ENCODE results near the gene CTTNBP2. TPM values are rescaled to one million over a fixed set of nuclear protein-coding genes. Genes with fewer than 3 reads are reported as not detected.

CTTNBP2 gene
- total RNA-seq, 2 donors from 2014 or later, result 5.2 to 6.5 TPM

GRCh38 chr7:117764031-117764430 is 109.2 kb downstream of the CTTNBP2 start:
- Mint-ChIP-seq H3K27ac (no peak overlapping the region), H3K4me3 (no peak overlapping the region)

GRCh38 chr7:117762055-117762454 is 111.2 kb downstream of the CTTNBP2 start:
- Histone ChIP-seq H3K27me3 (ENCODE audit: control insufficient read depth, insufficient read depth, low read length, poor library complexity, severe bottlenecking) (no peaks in the 10 kb centered on the region), H3K4me3 (ENCODE audit: low read length) (no peak overlapping the region), H3K36me3 (ENCODE audit: control insufficient read depth, insufficient read depth, low read length) (no peaks in the 10 kb centered on the region), H3K4me1 (ENCODE audit: control insufficient read depth, insufficient read depth, low read length) (no peaks in the 10 kb centered on the region), H3K27ac (ENCODE audit: low read depth, low read length) (no peak overlapping the region), H3K9ac (ENCODE audit: extremely low read depth, low read length, poor library complexity, severe bottlenecking) (no peak overlapping the region), H3K9me3 (ENCODE audit: control insufficient read depth, low read length) (no peaks in the 10 kb centered on the region)
- DNase-seq, result no peak
- H3K36me3 Mint-ChIP-seq (ENCODE audit: low read depth), result no peaks in the 10 kb centered on the region
- H3K27ac Mint-ChIP-seq, result peak overlapping the region; percentile 18
- no peaks in the 10 kb centered on the region for H3K9me3 Mint-ChIP-seq
- no peaks in the 10 kb centered on the region for H3K4me1 Mint-ChIP-seq
- no peak for TF ChIP-seq CTCF (conservative IDR thresholded peaks at IDR 0.05)
- WGBS, 2 experiments (ENCODE audit: insufficient coverage in 1 of 2, insufficient read length in 1 of 2), result 92 to 94% methylated on average over 3 of the region's 3 CpGs
- no peaks in the 10 kb centered on the region for H3K27me3 Mint-ChIP-seq (ENCODE audit: insufficient read depth)
- no peak overlapping the region for H3K4me3 Mint-ChIP-seq

More at GRCh38 chr7:117764031-117764430, 109.2 kb downstream of the CTTNBP2 start:
- Mint-ChIP-seq H3K4me1 (no peaks in the 10 kb centered on the region), H3K27me3 (ENCODE audit: insufficient read depth) (no peaks in the 10 kb centered on the region), H3K36me3 (ENCODE audit: low read depth) (no peaks in the 10 kb centered on the region), H3K9me3 (no peaks in the 10 kb centered on the region)
- no peak for DNase-seq
- Histone ChIP-seq H3K27me3 (ENCODE audit: control insufficient read depth, insufficient read depth, low read length, poor library complexity, severe bottlenecking) (no peaks in the 10 kb centered on the region), H3K36me3 (ENCODE audit: control insufficient read depth, insufficient read depth, low read length) (no peaks in the 10 kb centered on the region), H3K4me1 (ENCODE audit: control insufficient read depth, insufficient read depth, low read length) (no peaks in the 10 kb centered on the region), H3K4me3 (ENCODE audit: low read length) (no peak overlapping the region), H3K9ac (ENCODE audit: extremely low read depth, low read length, poor library complexity, severe bottlenecking) (no peak overlapping the region), H3K27ac (ENCODE audit: low read depth, low read length) (no peak overlapping the region), H3K9me3 (ENCODE audit: control insufficient read depth, low read length) (no peaks in the 10 kb centered on the region)
- TF ChIP-seq CTCF (conservative IDR thresholded peaks at IDR 0.05), result no peak
- WGBS, 2 experiments (ENCODE audit: insufficient coverage in 1 of 2, insufficient read length in 1 of 2), result 86 to 92% methylated on average over 1 of the region's 1 CpG

- Mint-ChIP-seq H3K27ac (no peak overlapping the region), H3K9me3 (no peaks in the 10 kb centered on the region), H3K36me3 (ENCODE audit: low read depth) (no peaks in the 10 kb centered on the region), H3K4me3 (no peak overlapping the region), H3K27me3 (ENCODE audit: insufficient read depth) (no peaks in the 10 kb centered on the region), H3K4me1 (no peaks in the 10 kb centered on the region)
- Histone ChIP-seq H3K27ac (ENCODE audit: low read depth, low read length) (no peak overlapping the region), H3K9me3 (ENCODE audit: control insufficient read depth, low read length) (no peaks in the 10 kb centered on the region), H3K4me3 (ENCODE audit: low read length) (no peak overlapping the region), H3K4me1 (ENCODE audit: control insufficient read depth, insufficient read depth, low read length) (no peaks in the 10 kb centered on the region), H3K27me3 (ENCODE audit: control insufficient read depth, insufficient read depth, low read length, poor library complexity, severe bottlenecking) (no peaks in the 10 kb centered on the region), H3K36me3 (ENCODE audit: control insufficient read depth, insufficient read depth, low read length) (no peaks in the 10 kb centered on the region), H3K9ac (ENCODE audit: extremely low read depth, low read length, poor library complexity, severe bottlenecking) (no peak overlapping the region)
- WGBS, 2 experiments (ENCODE audit: insufficient coverage in 1 of 2, insufficient read length in 1 of 2), result 97 to 98% methylated on average over 6 to 9 of the region's 9 CpGs
- no peak for DNase-seq
- no peak for TF ChIP-seq CTCF (conservative IDR thresholded peaks at IDR 0.05)
Observed at GRCh38 chr7:117759950-117760640, 113.1 kb downstream of the CTTNBP2 start.
